ENCODE data around the gene EFNA1. TPM values are rescaled to one million over a fixed set of nuclear protein-coding genes. Genes with fewer than 3 reads are reported as not detected.

EFNA1 gene
- total and polyA plus RNA-seq, 7 donors, result 15.5 to 112 (median 22.5) TPM

GRCh38 chr1:155177192-155177917 lies 49.7 kb downstream of the EFNA1 start:
- no peak overlapping the region for H3K4me3 ChIP-seq
- intact Hi-C loops (cut with DNase I), result no loop called here
- peaks cover 0 to 33% (median 18%) of the 10 kb centered on the region in 4 donors for H3K4me1 ChIP-seq
- peaks cover 12 to 29% (median 20%) of the 10 kb centered on the region in 3 donors for H3K27me3 ChIP-seq
- peak; percentile 62 for DNase-seq
- no peaks in the 10 kb centered on the region for H3K9me3 ChIP-seq
- H3K27ac ChIP-seq, result no peak overlapping the region
- no peaks in the 10 kb centered on the region for H3K36me3 ChIP-seq
- WGBS, 2 donors, result 70 to 81% methylated on average over 11 of the region's 11 CpGs
- no peak for TF ChIP-seq EP300 (IDR thresholded peaks at IDR 0.05)
- TF ChIP-seq POLR2A (IDR thresholded peaks at IDR 0.05), result no peak
- no peak for TF ChIP-seq CTCF (IDR thresholded peaks at IDR 0.05)
- no peak for TF ChIP-seq POLR2AphosphoS5 (IDR thresholded peaks at IDR 0.05)

GRCh38 chr1:155177918-155178281 lies 50.2 kb downstream of the EFNA1 start:
- peaks cover 0 to 28% (median 16%) of the 10 kb centered on the region in 4 donors for H3K4me1 ChIP-seq
- no peak for DNase-seq
- TF ChIP-seq EP300 (IDR thresholded peaks at IDR 0.05) (no peak), POLR2A (IDR thresholded peaks at IDR 0.05) (no peak), CTCF (IDR thresholded peaks at IDR 0.05) (no peak), POLR2AphosphoS5 (IDR thresholded peaks at IDR 0.05) (no peak)
- H3K9me3 ChIP-seq, result no peaks in the 10 kb centered on the region
- no peaks in the 10 kb centered on the region for H3K36me3 ChIP-seq
- intact Hi-C loops (cut with DNase I), result no loop called here
- no peak overlapping the region for H3K4me3 ChIP-seq
- H3K27ac ChIP-seq, result no peak overlapping the region
- H3K27me3 ChIP-seq, result peaks cover 12 to 29% (median 20%) of the 10 kb centered on the region in 3 donors
- WGBS, 2 donors, result 96 to 98% methylated on average over 9 of the region's 9 CpGs

- Histone ChIP-seq H3K4me3 (no peak overlapping the region), H3K36me3 (no peaks in the 10 kb centered on the region), H3K4me1 (peaks cover 0 to 25% (median 14%) of the 10 kb centered on the region in 4 donors), H3K9me3 (no peaks in the 10 kb centered on the region), H3K27ac (no peak overlapping the region), H3K27me3 (peaks cover 12 to 26% (median 20%) of the 10 kb centered on the region in 3 donors)
- TF ChIP-seq EP300 (IDR thresholded peaks at IDR 0.05), result no peak
- TF ChIP-seq POLR2A (IDR thresholded peaks at IDR 0.05), result no peak
- TF ChIP-seq CTCF (IDR thresholded peaks at IDR 0.05), result no peak
- no peak for TF ChIP-seq POLR2AphosphoS5 (IDR thresholded peaks at IDR 0.05)
- WGBS, 2 donors, result 83 to 89% methylated on average over 30 of the region's 30 CpGs
- intact Hi-C loops (cut with DNase I), result no loop called here
- DNase-seq, result peak; percentile 56
Measured at GRCh38 chr1:155178441-155179111, 50.9 kb downstream of the EFNA1 start.

GRCh38 chr1:155179112-155180031 lies 51.7 kb downstream of the EFNA1 start:
- peaks cover 4 to 18% (median 12%) of the 10 kb centered on the region in 3 donors for H3K27me3 ChIP-seq
- no peak overlapping the region for H3K4me3 ChIP-seq
- H3K4me1 ChIP-seq, result peaks cover 0 to 17% (median 10%) of the 10 kb centered on the region in 4 donors
- H3K27ac ChIP-seq, result no peak overlapping the region
- 67 to 91% methylated on average over 31 of the region's 31 CpGs for WGBS, 2 donors
- intact Hi-C loops (cut with DNase I), result no loop called here
- peak; percentile 57 for DNase-seq
- no peaks in the 10 kb centered on the region for H3K36me3 ChIP-seq
- no peaks in the 10 kb centered on the region for H3K9me3 ChIP-seq
- no peak for TF ChIP-seq POLR2AphosphoS5 (IDR thresholded peaks at IDR 0.05)
- no peak for TF ChIP-seq POLR2A (IDR thresholded peaks at IDR 0.05)
- no peak for TF ChIP-seq EP300 (IDR thresholded peaks at IDR 0.05)
- TF ChIP-seq CTCF (IDR thresholded peaks at IDR 0.05), result no peak

Measured in sigmoid colon (tissue), 7 donors.